SK-N-SH treated with all-trans-retinoic acid at 6 μM for 48 hours (cell line): ENCODE measurements around the gene CNTN4.

ENCODE experiments used
- ATAC-seq: fragments of 200-7000 bp; cut with Tn5 transposase; 3 replicates; pipeline ENCODE4 v1.9.1; 2020; ENCODE audit warnings: mild to moderate bottlenecking, moderate library complexity
- ARNTL ChIP-seq: fragments of 450-650 bp; formaldehyde crosslinking; IDR thresholded peaks from 2 replicates; pipeline ENCODE4 v1.5.0; 2020; ENCODE audit warnings: low read depth, mild to moderate bottlenecking, moderate library complexity, borderline replicate concordance
- BACH2 ChIP-seq: fragments of 250-450 bp; sonication (Bioruptor Pico); IDR thresholded peaks from 2 replicates; pipeline ENCODE4 v1.9.0; 2021; ENCODE audit warnings: mild to moderate bottlenecking, borderline replicate concordance
- CREB5 ChIP-seq: fragments of 250-450 bp; sonication (Bioruptor Pico); IDR thresholded peaks from 2 replicates; pipeline ENCODE4 v1.5.1; 2020; ENCODE audit warnings: low read depth, mild to moderate bottlenecking, moderate library complexity
- CSDC2 ChIP-seq: fragments of 250-450 bp; sonication (Bioruptor Pico); IDR thresholded peaks from 2 replicates; pipeline ENCODE4 v1.5.0; 2020; ENCODE audit warnings: mild to moderate bottlenecking, moderate library complexity
- CSRNP3 ChIP-seq: fragments of 250-450 bp; sonication (Bioruptor Pico); IDR thresholded peaks from 2 replicates; pipeline ENCODE4 v1.5.1; 2021; ENCODE audit warnings: mild to moderate bottlenecking, moderate library complexity
- ESRRG ChIP-seq: fragments of 250-450 bp; sonication (Bioruptor Pico); IDR thresholded peaks from 2 replicates; pipeline ENCODE4 v1.6.1; 2021; ENCODE audit warnings: mild to moderate bottlenecking
- GLIS3 ChIP-seq: fragments of 250-450 bp; sonication (Bioruptor Pico); IDR thresholded peaks from 2 replicates; pipeline ENCODE4 v1.5.0; 2020; ENCODE audit warnings: mild to moderate bottlenecking, moderate library complexity
- OSR1 ChIP-seq: fragments of 250-450 bp; sonication (Bioruptor Pico); IDR thresholded peaks from 2 replicates; pipeline ENCODE4 v1.8.0; 2022; ENCODE audit warnings: moderate library complexity, mild to moderate bottlenecking, inconsistent platforms
- PATZ1 ChIP-seq: fragments of 250-450 bp; sonication (Bioruptor Pico); IDR thresholded peaks from 2 replicates; pipeline ENCODE4 v1.8.0; 2020; ENCODE audit warnings: mild to moderate bottlenecking, moderate library complexity, borderline replicate concordance
- POU6F1 ChIP-seq: fragments of 250-450 bp; sonication (Bioruptor Pico); IDR thresholded peaks from 2 replicates; pipeline ENCODE4 v1.8.0; 2021; ENCODE audit warnings: low read depth, mild to moderate bottlenecking, moderate library complexity, borderline replicate concordance
- PPARA ChIP-seq: fragments of 250-450 bp; sonication (Bioruptor Pico); IDR thresholded peaks from 2 replicates; pipeline ENCODE4 v1.5.0; 2020; ENCODE audit warnings: mild to moderate bottlenecking, borderline replicate concordance
- RARB ChIP-seq: fragments of 250-450 bp; sonication (Bioruptor Pico); IDR thresholded peaks from 2 replicates; pipeline ENCODE4 v1.8.0; 2021; ENCODE audit warnings: mild to moderate bottlenecking, moderate library complexity
- SNAI2 ChIP-seq: fragments of 250-450 bp; sonication (Bioruptor Pico); IDR thresholded peaks from 2 replicates; pipeline ENCODE4 v1.5.0; 2020; ENCODE audit warnings: mild to moderate bottlenecking, moderate library complexity
- TCF4 ChIP-seq: fragments of 250-450 bp; sonication (Bioruptor Pico); IDR thresholded peaks from 2 replicates; pipeline ENCODE4 v1.8.0; 2021; ENCODE audit warnings: mild to moderate bottlenecking, moderate library complexity, borderline replicate concordance
- TOX ChIP-seq: fragments of 250-450 bp; sonication (Bioruptor Pico); IDR thresholded peaks from 2 replicates; pipeline ENCODE4 v1.8.0; 2021; ENCODE audit warnings: mild to moderate bottlenecking, moderate library complexity, borderline replicate concordance
- TSHZ2 ChIP-seq: fragments of 250-450 bp; sonication (Bioruptor Pico); IDR thresholded peaks from 2 replicates; pipeline ENCODE4 v1.5.0; 2020; ENCODE audit warnings: mild to moderate bottlenecking, moderate library complexity
- ZC3H10 ChIP-seq: fragments of 250-450 bp; sonication (Bioruptor Pico); IDR thresholded peaks from 2 replicates; pipeline ENCODE4 v1.5.1; 2021; ENCODE audit warnings: mild to moderate bottlenecking, moderate library complexity
- ZFP3 ChIP-seq: fragments of 250-450 bp; sonication (Bioruptor Pico); IDR thresholded peaks from 2 replicates; pipeline ENCODE4 v1.5.0; 2020; ENCODE audit warnings: mild to moderate bottlenecking, moderate library complexity
- ZFP30 ChIP-seq: fragments of 450-650 bp; formaldehyde crosslinking; IDR thresholded peaks from 2 replicates; pipeline ENCODE4 v1.5.0; 2022; ENCODE audit warnings: mild to moderate bottlenecking, moderate library complexity
- ZNF565 ChIP-seq: fragments of 450-650 bp; formaldehyde crosslinking; conservative IDR thresholded peaks from 2 replicates; pipeline ENCODE4 v1.5.0; 2020; ENCODE audit warnings: low read depth, mild to moderate bottlenecking, moderate library complexity
- ZNF70 ChIP-seq: fragments of 450-650 bp; formaldehyde crosslinking; IDR thresholded peaks from 2 replicates; pipeline ENCODE4 v1.5.0; 2020; ENCODE audit warnings: mild to moderate bottlenecking, moderate library complexity
- ZNF8 ChIP-seq: fragments of 450-650 bp; formaldehyde crosslinking; IDR thresholded peaks from 2 replicates; pipeline ENCODE4 v1.5.0; 2020; ENCODE audit warnings: mild to moderate bottlenecking, moderate library complexity

The CNTN4 gene

GRCh38 chr3:2937592-2937991, 838.9 kb downstream of the CNTN4 start:
- TF ChIP-seq ZFP30 (CRISPR knock-in tag), result no peak
- no peak for TF ChIP-seq RARB
- no peak for ATAC-seq

- TF ChIP-seq ARNTL (CRISPR knock-in tag) (no peak), SNAI2 (CRISPR knock-in tag) (no peak), ZC3H10 (CRISPR knock-in tag) (no peak), GLIS3 (no peak), RARB (no peak), CSRNP3 (CRISPR knock-in tag) (no peak), CSDC2 (CRISPR knock-in tag) (no peak), ZNF565 (CRISPR knock-in tag) (no peak), PATZ1 (CRISPR knock-in tag) (no peak), ESRRG (CRISPR knock-in tag) (no peak), ZNF70 (CRISPR knock-in tag) (no peak), PPARA (CRISPR knock-in tag) (no peak), CREB5 (CRISPR knock-in tag) (no peak), ZNF8 (CRISPR knock-in tag) (no peak), BACH2 (CRISPR knock-in tag) (no peak), TSHZ2 (no peak), OSR1 (CRISPR knock-in tag) (no peak)
- ATAC-seq, result no peak
These were observed 840.0 kb downstream of the CNTN4 start for GRCh38 chr3:2938711-2939110.

- TF ChIP-seq ZFP30 (CRISPR knock-in tag), result no peak
- no peak for TF ChIP-seq TCF4
- no peak for TF ChIP-seq ESRRG (CRISPR knock-in tag)
- no peak for TF ChIP-seq ARNTL (CRISPR knock-in tag)
- TF ChIP-seq CREB5 (CRISPR knock-in tag), result no peak
- no peak for TF ChIP-seq PPARA (CRISPR knock-in tag)
- no peak for TF ChIP-seq POU6F1
- TF ChIP-seq ZNF8 (CRISPR knock-in tag), result no peak
- TF ChIP-seq OSR1 (CRISPR knock-in tag), result no peak
- TF ChIP-seq GLIS3, result no peak
- TF ChIP-seq ZFP3 (CRISPR knock-in tag), result no peak
- TF ChIP-seq CSDC2 (CRISPR knock-in tag), result no peak
- TF ChIP-seq TSHZ2, result no peak
- no peak for TF ChIP-seq TOX (CRISPR knock-in tag)
- no peak for ATAC-seq
These were observed 841.4 kb downstream of the CNTN4 start for GRCh38 chr3:2940062-2940461.
